Bronchial epithelial cell (primary cell): ENCODE data around the gene RNF114. TPM values are rescaled to one million over a fixed set of nuclear protein-coding genes. Genes with fewer than 3 reads are reported as not detected.

ENCODE experiments used
- DNase-seq: peaks from one replicate; pipeline ENCODE4 v3.0.0-alpha.2; 2010; ENCODE audit warnings: low read depth
- FAIRE-seq: peaks from 2 replicates; lab custom pipeline; 2011; peaks lifted over from hg19 to GRCh38; lab: Jason Lieb, UNC
- H3K27me3 ChIP-seq: 2 replicates; pipeline ENCODE4 v1.5.1; 2011; ENCODE audit warnings: low read length; ENCODE audit not compliant: control insufficient read depth, insufficient read depth
- H3K36me3 ChIP-seq: 2 replicates; pipeline ENCODE4 v1.5.1; 2011; ENCODE audit warnings: low read length; ENCODE audit not compliant: control insufficient read depth, insufficient read depth
- H3K4me3 ChIP-seq: 2 replicates; pipeline ENCODE4 v1.5.1; 2011; ENCODE audit warnings: mild to moderate bottlenecking, low read depth, low read length, control low read depth
- CTCF ChIP-seq: IDR thresholded peaks from 2 replicates; pipeline ENCODE4 v1.5.1; 2011; ENCODE audit warnings: mild to moderate bottlenecking, moderate library complexity, low read length, control low read depth, inconsistent platforms; ENCODE audit not compliant: insufficient read depth, severe bottlenecking
- total RNA-seq: library from RNA; depleted of rRNA; stranded (reverse); fragments of >200 nt; gene quantifications from 2 replicates; pipeline ENCODE4 v1.2.1, GENCODE V29; 2014

The RNF114 gene
- total RNA-seq, 1 donor from 2014 or later = 67.1 TPM

GRCh38 chr20:49914310-49915117 is 21.7 kb upstream of the RNF114 start:
- H3K27me3 ChIP-seq = no peaks in the 10 kb centered on the region
- H3K36me3 ChIP-seq = peaks cover 2% of the 10 kb centered on the region
- TF ChIP-seq CTCF = no peak
- FAIRE-seq = no peak
- peak; percentile 45 for DNase-seq
- H3K4me3 ChIP-seq = peak overlapping the region; percentile 91

- DNase-seq (no peak), FAIRE-seq (no peak)
- TF ChIP-seq CTCF = no peak
- H3K4me3 ChIP-seq = peak overlapping the region; percentile 91
- no peaks in the 10 kb centered on the region for H3K27me3 ChIP-seq
- H3K36me3 ChIP-seq = peaks cover under 1% of the 10 kb centered on the region
Measured at GRCh38 chr20:49915118-49915379, 21.1 kb upstream of the RNF114 start.

- Histone ChIP-seq H3K27me3 (no peaks in the 10 kb centered on the region), H3K36me3 (no peaks in the 10 kb centered on the region), H3K4me3 (peak within 1 kb of the TSS; percentile 91)
- peak; percentile 78 for DNase-seq
- no peak for FAIRE-seq
- TF ChIP-seq CTCF = no peak
Measured at GRCh38 chr20:49915380-49916145, 20.6 kb upstream of the RNF114 start, which contains the start of gene SPATA2. TSS of gene SPATA2 (minus strand) at chr20:49915529. CDS start at chr20:49908490, 7,039 bp downstream.

- Histone ChIP-seq H3K36me3 (no peaks in the 10 kb centered on the region), H3K4me3 (peak overlapping the region; percentile 91), H3K27me3 (no peaks in the 10 kb centered on the region)
- FAIRE-seq (no peak), DNase-seq (peak; percentile 76)
- no peak for TF ChIP-seq CTCF
Measured at GRCh38 chr20:49916146-49917002, 19.8 kb upstream of the RNF114 start.

GRCh38 chr20:49918446-49918845 is 17.8 kb upstream of the RNF114 start:
- Histone ChIP-seq H3K4me3 (no peak overlapping the region), H3K27me3 (peaks cover under 1% of the 10 kb centered on the region), H3K36me3 (no peaks in the 10 kb centered on the region)
- TF ChIP-seq CTCF = no peak
- FAIRE-seq (no peak), DNase-seq (no peak)
